ENCODE data around the gene ARL16.
A peak's percentile ranks its signal among the peaks of the same experiment; 100 is the strongest.

Gene ARL16

GRCh38 chr17:81650951-81651350 lies 32.6 kb downstream of the ARL16 start:
- H3K79me2 ChIP-seq (ENCODE audit: control insufficient read depth, insufficient read depth, low read length, unreplicated experiment) = no peaks in the 10 kb centered on the region
- H3K4me3 ChIP-seq (ENCODE audit: low read depth, low read length) = no peak overlapping the region
- no peak overlapping the region for H2AFZ ChIP-seq (ENCODE audit: low read length, unreplicated experiment)
- H3K36me3 ChIP-seq (ENCODE audit: insufficient read depth, low read length) = no peaks in the 10 kb centered on the region
- H3K27me3 ChIP-seq (ENCODE audit: insufficient read depth, low read length) = peaks cover 18% of the 10 kb centered on the region
- H3K27ac ChIP-seq (ENCODE audit: low read depth, low read length) = no peak overlapping the region
- H3K4me1 ChIP-seq (ENCODE audit: control insufficient read depth, insufficient read depth, low read length, unreplicated experiment) = peaks cover 5% of the 10 kb centered on the region

- Histone ChIP-seq H2AFZ (ENCODE audit: low read length, unreplicated experiment) (no peak overlapping the region), H3K36me3 (ENCODE audit: insufficient read depth, low read length) (no peaks in the 10 kb centered on the region), H3K4me1 (ENCODE audit: control insufficient read depth, insufficient read depth, low read length, unreplicated experiment) (peaks cover 5% of the 10 kb centered on the region), H3K79me2 (ENCODE audit: control insufficient read depth, insufficient read depth, low read length, unreplicated experiment) (no peaks in the 10 kb centered on the region), H3K4me3 (ENCODE audit: low read depth, low read length) (no peak overlapping the region), H3K27ac (ENCODE audit: low read depth, low read length) (no peak overlapping the region), H3K27me3 (ENCODE audit: insufficient read depth, low read length) (peaks cover 18% of the 10 kb centered on the region)
These were observed 34.9 kb downstream of the ARL16 start for GRCh38 chr17:81648707-81649085.

GRCh38 chr17:81648013-81648706 lies 35.4 kb downstream of the ARL16 start:
- no peak overlapping the region for H2AFZ ChIP-seq (ENCODE audit: low read length, unreplicated experiment)

GRCh38 chr17:81647640-81648012 lies 36.0 kb downstream of the ARL16 start:
- Histone ChIP-seq H2AFZ (ENCODE audit: low read length, unreplicated experiment) (no peak overlapping the region), H3K27me3 (ENCODE audit: insufficient read depth, low read length) (peaks cover 18% of the 10 kb centered on the region), H3K4me1 (ENCODE audit: control insufficient read depth, insufficient read depth, low read length, unreplicated experiment) (peaks cover 5% of the 10 kb centered on the region), H3K36me3 (ENCODE audit: insufficient read depth, low read length) (no peaks in the 10 kb centered on the region), H3K79me2 (ENCODE audit: control insufficient read depth, insufficient read depth, low read length, unreplicated experiment) (no peaks in the 10 kb centered on the region), H3K27ac (ENCODE audit: low read depth, low read length) (no peak overlapping the region), H3K4me3 (ENCODE audit: low read depth, low read length) (no peak overlapping the region)

More at GRCh38 chr17:81648013-81648706, 35.4 kb downstream of the ARL16 start:
- Histone ChIP-seq H3K4me1 (ENCODE audit: control insufficient read depth, insufficient read depth, low read length, unreplicated experiment) (peaks cover 5% of the 10 kb centered on the region), H3K79me2 (ENCODE audit: control insufficient read depth, insufficient read depth, low read length, unreplicated experiment) (no peaks in the 10 kb centered on the region), H3K4me3 (ENCODE audit: low read depth, low read length) (no peak overlapping the region), H3K36me3 (ENCODE audit: insufficient read depth, low read length) (no peaks in the 10 kb centered on the region), H3K27me3 (ENCODE audit: insufficient read depth, low read length) (peaks cover 18% of the 10 kb centered on the region), H3K27ac (ENCODE audit: low read depth, low read length) (no peak overlapping the region)

GRCh38 chr17:81646869-81647600 lies 36.6 kb downstream of the ARL16 start:
- Histone ChIP-seq H2AFZ (ENCODE audit: low read length, unreplicated experiment) (no peak overlapping the region), H3K4me1 (ENCODE audit: control insufficient read depth, insufficient read depth, low read length, unreplicated experiment) (peaks cover 11% of the 10 kb centered on the region), H3K27me3 (ENCODE audit: insufficient read depth, low read length) (peaks cover 18% of the 10 kb centered on the region), H3K36me3 (ENCODE audit: insufficient read depth, low read length) (no peaks in the 10 kb centered on the region), H3K4me3 (ENCODE audit: low read depth, low read length) (no peak overlapping the region), H3K79me2 (ENCODE audit: control insufficient read depth, insufficient read depth, low read length, unreplicated experiment) (no peaks in the 10 kb centered on the region), H3K27ac (ENCODE audit: low read depth, low read length) (no peak overlapping the region)

- Histone ChIP-seq H3K4me1 (ENCODE audit: control insufficient read depth, insufficient read depth, low read length, unreplicated experiment) (peaks cover 9% of the 10 kb centered on the region), H3K4me3 (ENCODE audit: low read depth, low read length) (no peak overlapping the region), H3K27ac (ENCODE audit: low read depth, low read length) (no peak overlapping the region), H3K27me3 (ENCODE audit: insufficient read depth, low read length) (peaks cover 18% of the 10 kb centered on the region), H3K79me2 (ENCODE audit: control insufficient read depth, insufficient read depth, low read length, unreplicated experiment) (no peaks in the 10 kb centered on the region), H3K36me3 (ENCODE audit: insufficient read depth, low read length) (no peaks in the 10 kb centered on the region), H2AFZ (ENCODE audit: low read length, unreplicated experiment) (no peak overlapping the region)
These were observed 38.3 kb downstream of the ARL16 start for GRCh38 chr17:81644976-81645952.

GRCh38 chr17:81644496-81644895 lies 39.1 kb downstream of the ARL16 start:
- H3K79me2 ChIP-seq (ENCODE audit: control insufficient read depth, insufficient read depth, low read length, unreplicated experiment) = no peaks in the 10 kb centered on the region

GRCh38 chr17:81641825-81642489 lies 41.6 kb downstream of the ARL16 start:
- Histone ChIP-seq H3K4me1 (ENCODE audit: control insufficient read depth, insufficient read depth, low read length, unreplicated experiment) (peaks cover 9% of the 10 kb centered on the region), H3K4me3 (ENCODE audit: low read depth, low read length) (no peak overlapping the region), H3K36me3 (ENCODE audit: insufficient read depth, low read length) (no peaks in the 10 kb centered on the region), H3K27me3 (ENCODE audit: insufficient read depth, low read length) (no peaks in the 10 kb centered on the region), H3K27ac (ENCODE audit: low read depth, low read length) (no peak overlapping the region), H2AFZ (ENCODE audit: low read length, unreplicated experiment) (peak overlapping the region; percentile 23), H3K79me2 (ENCODE audit: control insufficient read depth, insufficient read depth, low read length, unreplicated experiment) (no peaks in the 10 kb centered on the region)

More at GRCh38 chr17:81644496-81644895, 39.1 kb downstream of the ARL16 start:
- no peaks in the 10 kb centered on the region for H3K36me3 ChIP-seq (ENCODE audit: insufficient read depth, low read length)
- H3K4me1 ChIP-seq (ENCODE audit: control insufficient read depth, insufficient read depth, low read length, unreplicated experiment) = peaks cover 9% of the 10 kb centered on the region
- H3K27me3 ChIP-seq (ENCODE audit: insufficient read depth, low read length) = peaks cover 18% of the 10 kb centered on the region
- no peak overlapping the region for H2AFZ ChIP-seq (ENCODE audit: low read length, unreplicated experiment)
- no peak overlapping the region for H3K27ac ChIP-seq (ENCODE audit: low read depth, low read length)
- no peak overlapping the region for H3K4me3 ChIP-seq (ENCODE audit: low read depth, low read length)

GRCh38 chr17:81640011-81640410 lies 43.6 kb downstream of the ARL16 start:
- peaks cover 15% of the 10 kb centered on the region for H3K4me1 ChIP-seq (ENCODE audit: control insufficient read depth, insufficient read depth, low read length, unreplicated experiment)
- peaks cover 16% of the 10 kb centered on the region for H3K79me2 ChIP-seq (ENCODE audit: control insufficient read depth, insufficient read depth, low read length, unreplicated experiment)
- H3K27me3 ChIP-seq (ENCODE audit: insufficient read depth, low read length) = no peaks in the 10 kb centered on the region

GRCh38 chr17:81638683-81639082 lies 44.9 kb downstream of the ARL16 start:
- Histone ChIP-seq H2AFZ (ENCODE audit: low read length, unreplicated experiment) (no peak overlapping the region), H3K27ac (ENCODE audit: low read depth, low read length) (no peak overlapping the region)

More at GRCh38 chr17:81640011-81640410, 43.6 kb downstream of the ARL16 start:
- H3K36me3 ChIP-seq (ENCODE audit: insufficient read depth, low read length) = no peaks in the 10 kb centered on the region
- H2AFZ ChIP-seq (ENCODE audit: low read length, unreplicated experiment) = no peak overlapping the region
- H3K4me3 ChIP-seq (ENCODE audit: low read depth, low read length) = no peak overlapping the region
- H3K27ac ChIP-seq (ENCODE audit: low read depth, low read length) = no peak overlapping the region

More at GRCh38 chr17:81638683-81639082, 44.9 kb downstream of the ARL16 start:
- H3K27me3 ChIP-seq (ENCODE audit: insufficient read depth, low read length) = no peaks in the 10 kb centered on the region
- no peaks in the 10 kb centered on the region for H3K36me3 ChIP-seq (ENCODE audit: insufficient read depth, low read length)
- H3K79me2 ChIP-seq (ENCODE audit: control insufficient read depth, insufficient read depth, low read length, unreplicated experiment) = peaks cover 29% of the 10 kb centered on the region
- H3K4me1 ChIP-seq (ENCODE audit: control insufficient read depth, insufficient read depth, low read length, unreplicated experiment) = peaks cover 15% of the 10 kb centered on the region
- H3K4me3 ChIP-seq (ENCODE audit: low read depth, low read length) = no peak overlapping the region

Data from ACC112 (cell line).